Measurements from ENCODE around the gene SLC35G6.
"Not testable (repeated sequence)": the region's sequence is repeated elsewhere in the genome, so short reads cannot be mapped to it uniquely, and the experiment has no call there.

Gene SLC35G6

DNA sequence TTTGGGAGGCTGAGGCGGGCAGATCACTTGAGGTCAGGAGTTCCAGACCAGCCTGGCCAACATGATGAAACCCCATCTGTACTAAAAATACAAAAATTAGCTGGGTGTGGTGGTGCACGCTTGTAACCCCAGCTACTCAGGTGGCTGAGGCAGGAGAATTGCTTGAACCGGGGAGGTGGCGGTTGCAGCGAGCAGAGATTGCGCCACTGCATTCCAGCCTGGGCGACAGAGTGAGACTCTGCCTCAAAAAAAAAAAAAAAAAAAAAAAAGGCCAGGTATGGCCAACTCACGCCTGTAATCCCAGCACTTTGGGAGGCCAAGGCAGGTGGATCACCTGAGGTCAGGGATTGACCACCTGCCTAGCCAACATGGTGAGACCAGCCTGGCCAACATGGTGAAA is 6.5 kb upstream of the SLC35G6 start:
- H3K27me3 ChIP-seq (ENCODE audit: control insufficient read depth in 1 of 2, insufficient read depth in 2 of 2, low read length in 2 of 2); H3K4me3 ChIP-seq (ENCODE audit: low read depth in 1 of 2, low read length in 2 of 2); H3K9ac ChIP-seq (ENCODE audit: low read length); H3K36me3 ChIP-seq (ENCODE audit: insufficient read depth, low read length); H3K9me3 ChIP-seq (ENCODE audit: low read length): not testable (repeated sequence)
- peaks cover 51% of the 10 kb centered on the region for H3K4me1 ChIP-seq (ENCODE audit: insufficient read depth, low read length)
- H3K27ac ChIP-seq (ENCODE audit: low read depth, low read length) = peak overlapping the region; percentile 40

GRCh38 chr17:7475764-7476422 is 5.4 kb upstream of the SLC35G6 start:
- Histone ChIP-seq H3K27me3 (ENCODE audit: control insufficient read depth in 1 of 2, insufficient read depth in 2 of 2, low read length in 2 of 2) (no peaks in the 10 kb centered on the region), H3K4me1 (ENCODE audit: insufficient read depth, low read length) (peaks cover 55% of the 10 kb centered on the region), H3K9ac (ENCODE audit: low read length) (peak overlapping the region; percentile 95), H3K27ac (ENCODE audit: low read depth, low read length) (peak overlapping the region; percentile 99), H3K36me3 (ENCODE audit: insufficient read depth, low read length) (no peaks in the 10 kb centered on the region), H3K4me3 (ENCODE audit: low read depth in 1 of 2, low read length in 2 of 2) (peak overlapping the region in 1 of 2 donors; percentile 10), H3K9me3 (ENCODE audit: low read length) (no peaks in the 10 kb centered on the region)

DNA sequence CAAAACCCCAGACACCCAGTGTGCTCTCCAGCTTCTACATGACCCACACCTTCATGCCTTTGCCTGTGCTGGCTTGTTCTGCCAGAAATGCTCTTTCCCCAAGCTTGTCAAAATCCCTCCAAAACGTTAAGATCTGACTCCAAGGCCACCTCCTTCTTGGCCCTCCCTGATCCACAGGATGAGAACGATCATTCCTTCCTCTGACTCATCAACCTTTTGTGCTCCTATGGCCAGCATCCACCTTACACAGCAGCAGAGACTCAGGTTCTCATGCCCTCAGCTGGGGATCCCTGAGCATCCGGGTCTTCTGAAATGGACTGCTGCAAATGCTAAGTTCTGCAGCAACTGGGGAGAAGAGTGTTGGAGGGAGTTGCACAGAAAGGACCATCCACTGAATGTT is 4.8 kb upstream of the SLC35G6 start:
- H3K9me3 ChIP-seq (ENCODE audit: low read length) = no peaks in the 10 kb centered on the region
- H3K9ac ChIP-seq (ENCODE audit: low read length) = peak overlapping the region; percentile 95
- no peaks in the 10 kb centered on the region for H3K27me3 ChIP-seq (ENCODE audit: control insufficient read depth in 1 of 2, insufficient read depth in 2 of 2, low read length in 2 of 2)
- no peaks in the 10 kb centered on the region for H3K36me3 ChIP-seq (ENCODE audit: insufficient read depth, low read length)
- peak overlapping the region in 1 of 2 donors; percentile 10 for H3K4me3 ChIP-seq (ENCODE audit: low read depth in 1 of 2, low read length in 2 of 2)
- peaks cover 52% of the 10 kb centered on the region for H3K4me1 ChIP-seq (ENCODE audit: insufficient read depth, low read length)
- peak overlapping the region; percentile 99 for H3K27ac ChIP-seq (ENCODE audit: low read depth, low read length)

- no peaks in the 10 kb centered on the region for H3K27me3 ChIP-seq (ENCODE audit: control insufficient read depth in 1 of 2, insufficient read depth in 2 of 2, low read length in 2 of 2)
- H3K9me3 ChIP-seq (ENCODE audit: low read length) = no peaks in the 10 kb centered on the region
- H3K27ac ChIP-seq (ENCODE audit: low read depth, low read length) = peak overlapping the region; percentile 99
- H3K9ac ChIP-seq (ENCODE audit: low read length) = peak overlapping the region; percentile 95
- peaks cover 48% of the 10 kb centered on the region for H3K4me1 ChIP-seq (ENCODE audit: insufficient read depth, low read length)
- H3K4me3 ChIP-seq (ENCODE audit: low read depth in 1 of 2, low read length in 2 of 2) = peak overlapping the region; percentile 24 to 100
- H3K36me3 ChIP-seq (ENCODE audit: insufficient read depth, low read length) = no peaks in the 10 kb centered on the region
These were observed 4.3 kb upstream of the SLC35G6 start for GRCh38 chr17:7476951-7477350.

GRCh38 chr17:7477392-7478275 is 3.6 kb upstream of the SLC35G6 start:
- peak overlapping the region; percentile 99 for H3K27ac ChIP-seq (ENCODE audit: low read depth, low read length)
- H3K9ac ChIP-seq (ENCODE audit: low read length) = peak overlapping the region; percentile 95
- H3K4me1 ChIP-seq (ENCODE audit: insufficient read depth, low read length) = peaks cover 46% of the 10 kb centered on the region
- H3K27me3 ChIP-seq (ENCODE audit: control insufficient read depth in 1 of 2, insufficient read depth in 2 of 2, low read length in 2 of 2) = no peaks in the 10 kb centered on the region
- H3K36me3 ChIP-seq (ENCODE audit: insufficient read depth, low read length) = no peaks in the 10 kb centered on the region
- H3K4me3 ChIP-seq (ENCODE audit: low read depth in 1 of 2, low read length in 2 of 2) = peak overlapping the region; percentile 98 to 100
- H3K9me3 ChIP-seq (ENCODE audit: low read length) = no peaks in the 10 kb centered on the region

DNA sequence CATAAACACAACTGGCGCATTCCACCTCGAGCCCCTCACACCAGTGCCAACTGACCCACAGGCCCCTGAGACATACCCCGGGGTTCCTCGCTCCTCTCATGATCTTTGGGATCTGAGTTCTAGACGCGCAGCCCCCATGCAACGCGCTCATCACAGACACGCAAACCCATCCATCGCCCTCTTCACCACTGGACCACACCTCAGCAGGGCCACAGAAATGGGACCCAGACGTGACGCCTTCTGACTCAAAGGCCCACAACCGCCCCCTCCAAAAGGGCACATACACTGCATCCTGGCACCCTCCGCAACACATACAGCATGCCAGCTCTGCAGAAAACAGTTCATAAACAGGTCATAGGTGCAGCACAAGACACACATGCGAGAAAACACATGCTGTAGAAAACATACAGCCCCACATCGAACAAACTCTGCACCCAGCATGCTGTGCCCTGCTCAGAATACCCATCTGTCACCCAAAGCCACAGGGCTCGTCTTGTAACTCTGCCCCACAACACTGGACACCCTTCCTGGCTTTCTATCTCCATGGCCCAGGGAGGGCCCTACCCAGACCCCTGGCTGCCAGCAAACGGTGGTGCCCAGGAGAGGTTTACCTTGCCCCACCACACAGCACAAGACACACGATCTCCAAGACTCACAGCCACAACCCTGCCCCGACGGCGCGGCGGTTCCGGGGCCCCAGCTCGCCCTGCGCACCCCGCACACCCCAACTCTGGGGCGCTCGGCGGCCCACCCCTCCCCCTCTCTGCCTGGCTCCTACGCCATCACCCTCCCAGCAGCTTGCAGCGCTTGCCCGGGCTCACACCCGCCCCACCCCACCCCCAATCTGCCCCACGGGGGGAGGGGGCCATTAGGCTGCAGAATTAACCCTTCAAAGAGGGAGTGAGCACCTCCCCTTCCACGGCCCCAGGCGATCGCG is 2.7 kb upstream of the SLC35G6 start:
- Histone ChIP-seq H3K27ac (ENCODE audit: low read depth, low read length) (peak overlapping the region; percentile 99), H3K9ac (ENCODE audit: low read length) (peak overlapping the region; percentile 95), H3K4me1 (ENCODE audit: insufficient read depth, low read length) (peaks cover 51% of the 10 kb centered on the region), H3K27me3 (ENCODE audit: control insufficient read depth in 1 of 2, insufficient read depth in 2 of 2, low read length in 2 of 2) (no peaks in the 10 kb centered on the region), H3K9me3 (ENCODE audit: low read length) (no peaks in the 10 kb centered on the region), H3K36me3 (ENCODE audit: insufficient read depth, low read length) (no peaks in the 10 kb centered on the region), H3K4me3 (ENCODE audit: low read depth in 1 of 2, low read length in 2 of 2) (peak overlapping the region; percentile 98 to 100)

GRCh38 chr17:7479213-7480088 is 1.8 kb upstream of the SLC35G6 start, which contains the start of gene ZBTB4:
Gene ZBTB4 (minus strand): TSS chr17:7479631. CDS start chr17:7466801, 12,830 bp downstream.
- peak within 1 kb of the TSS; percentile 95 for H3K9ac ChIP-seq (ENCODE audit: low read length)
- H3K4me3 ChIP-seq (ENCODE audit: low read depth in 1 of 2, low read length in 2 of 2) = peak within 1 kb of the TSS; percentile 98 to 100
- peaks cover 46% of the 10 kb centered on the region for H3K4me1 ChIP-seq (ENCODE audit: insufficient read depth, low read length)
- H3K36me3 ChIP-seq (ENCODE audit: insufficient read depth, low read length) = no peaks in the 10 kb centered on the region
- no peaks in the 10 kb centered on the region for H3K27me3 ChIP-seq (ENCODE audit: control insufficient read depth in 1 of 2, insufficient read depth in 2 of 2, low read length in 2 of 2)
- H3K9me3 ChIP-seq (ENCODE audit: low read length) = no peaks in the 10 kb centered on the region
- peak within 1 kb of the TSS; percentile 99 for H3K27ac ChIP-seq (ENCODE audit: low read depth, low read length)

GRCh38 chr17:7480089-7480384 is 1.2 kb upstream of the SLC35G6 start:
- Histone ChIP-seq H3K27ac (ENCODE audit: low read depth, low read length) (peak overlapping the region; percentile 94), H3K27me3 (ENCODE audit: control insufficient read depth in 1 of 2, insufficient read depth in 2 of 2, low read length in 2 of 2) (no peaks in the 10 kb centered on the region), H3K9me3 (ENCODE audit: low read length) (no peaks in the 10 kb centered on the region), H3K36me3 (ENCODE audit: insufficient read depth, low read length) (no peaks in the 10 kb centered on the region), H3K4me1 (ENCODE audit: insufficient read depth, low read length) (peaks cover 41% of the 10 kb centered on the region), H3K9ac (ENCODE audit: low read length) (peak overlapping the region; percentile 95), H3K4me3 (ENCODE audit: low read depth in 1 of 2, low read length in 2 of 2) (peak overlapping the region; percentile 47 to 90)

GRCh38 chr17:7481842-7482741 is 846 bp downstream of the SLC35G6 start:
- Histone ChIP-seq H3K4me1 (ENCODE audit: insufficient read depth, low read length) (peaks cover 37% of the 10 kb centered on the region), H3K27ac (ENCODE audit: low read depth, low read length) (peak overlapping the region; percentile 99)
- not testable (repeated sequence) for H3K9ac ChIP-seq (ENCODE audit: low read length)

DNA sequence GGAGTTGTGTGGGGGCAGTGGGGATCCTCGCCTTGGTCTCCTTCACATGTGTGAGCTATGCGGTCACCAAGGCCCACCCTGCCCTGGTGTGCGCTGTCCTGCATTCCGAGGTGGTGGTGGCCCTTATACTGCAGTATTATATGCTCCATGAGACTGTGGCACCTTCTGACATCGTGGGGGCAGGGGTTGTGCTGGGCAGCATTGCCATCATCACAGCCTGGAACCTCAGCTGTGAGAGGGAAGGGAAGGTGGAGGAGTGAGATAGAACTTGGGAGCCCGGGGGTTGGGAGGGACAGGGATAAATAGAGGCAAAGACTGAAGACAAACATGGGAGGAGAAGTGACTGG is 1.5 kb downstream of the SLC35G6 start:
- H3K4me3 ChIP-seq (ENCODE audit: low read depth in 1 of 2, low read length in 2 of 2) = peak overlapping the region in 1 of 2 donors; percentile 63
- H3K9me3 ChIP-seq (ENCODE audit: low read length); H3K36me3 ChIP-seq (ENCODE audit: insufficient read depth, low read length); H3K27me3 ChIP-seq (ENCODE audit: control insufficient read depth in 1 of 2, insufficient read depth in 2 of 2, low read length in 2 of 2): not testable (repeated sequence)
- H3K9ac ChIP-seq (ENCODE audit: low read length) = peak overlapping the region; percentile 78
- peak overlapping the region; percentile 99 for H3K27ac ChIP-seq (ENCODE audit: low read depth, low read length)
- peaks cover 37% of the 10 kb centered on the region for H3K4me1 ChIP-seq (ENCODE audit: insufficient read depth, low read length)

More at GRCh38 chr17:7481842-7482741, 846 bp downstream of the SLC35G6 start:
- not testable (repeated sequence) for H3K27me3 ChIP-seq (ENCODE audit: control insufficient read depth in 1 of 2, insufficient read depth in 2 of 2, low read length in 2 of 2); H3K9me3 ChIP-seq (ENCODE audit: low read length); H3K36me3 ChIP-seq (ENCODE audit: insufficient read depth, low read length); H3K4me3 ChIP-seq (ENCODE audit: low read depth in 1 of 2, low read length in 2 of 2)

Data from muscle layer of colon (tissue), 2 donors.